HG02840 (cell line): ENCODE data around the gene FCSK.
A peak's percentile ranks its signal among the peaks of the same experiment; 100 is the strongest.

Experiments used
- ATAC-seq: cut with Tn5 transposase; IDR thresholded peaks from one replicate; pipeline ENCODE4 v1.9.1; 2021; ENCODE audit warnings: mild to moderate bottlenecking, moderate library complexity, moderate number of reproducible peaks; ENCODE audit not compliant: unreplicated experiment, low FRiP score

The FCSK gene

DNA sequence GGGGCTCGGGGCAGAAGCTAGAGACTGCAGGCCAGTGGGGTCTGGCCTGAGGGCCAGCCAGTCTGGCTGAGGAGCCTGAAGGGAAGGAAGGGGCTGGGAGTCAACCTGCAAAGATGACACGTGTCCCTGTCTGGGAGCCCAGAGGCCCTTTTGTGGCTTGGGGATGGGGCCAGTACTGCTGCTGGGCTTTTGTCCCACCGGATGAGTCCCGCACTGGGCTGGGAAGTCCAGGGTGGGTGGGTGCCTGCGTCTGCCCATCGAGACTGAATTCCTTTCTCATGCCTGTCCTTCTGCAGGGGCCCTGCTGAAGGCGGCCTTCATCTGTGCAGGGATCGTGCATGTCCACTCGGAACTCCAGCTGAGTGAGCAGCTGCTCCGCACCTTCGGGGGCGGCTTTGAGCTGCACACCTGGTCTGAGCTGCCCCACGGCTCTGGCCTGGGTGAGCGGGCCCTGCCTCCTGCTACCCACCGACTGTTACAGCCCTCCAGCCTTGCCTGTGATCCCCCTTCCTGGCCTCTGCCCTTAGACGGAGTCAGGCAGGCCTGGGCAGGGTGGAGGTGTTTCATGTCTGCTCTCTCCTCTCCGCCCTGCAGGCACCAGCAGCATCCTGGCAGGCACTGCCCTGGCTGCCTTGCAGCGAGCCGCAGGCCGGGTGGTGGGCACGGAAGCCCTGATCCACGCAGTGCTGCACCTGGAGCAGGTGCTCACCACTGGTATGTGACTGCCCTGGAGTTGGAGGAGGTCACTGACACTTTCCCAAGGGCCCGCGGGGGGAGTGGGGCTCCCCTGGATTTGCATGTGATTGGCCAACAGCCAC lies 20.9 kb downstream of the FCSK start:
- ATAC-seq = no peak

DNA sequence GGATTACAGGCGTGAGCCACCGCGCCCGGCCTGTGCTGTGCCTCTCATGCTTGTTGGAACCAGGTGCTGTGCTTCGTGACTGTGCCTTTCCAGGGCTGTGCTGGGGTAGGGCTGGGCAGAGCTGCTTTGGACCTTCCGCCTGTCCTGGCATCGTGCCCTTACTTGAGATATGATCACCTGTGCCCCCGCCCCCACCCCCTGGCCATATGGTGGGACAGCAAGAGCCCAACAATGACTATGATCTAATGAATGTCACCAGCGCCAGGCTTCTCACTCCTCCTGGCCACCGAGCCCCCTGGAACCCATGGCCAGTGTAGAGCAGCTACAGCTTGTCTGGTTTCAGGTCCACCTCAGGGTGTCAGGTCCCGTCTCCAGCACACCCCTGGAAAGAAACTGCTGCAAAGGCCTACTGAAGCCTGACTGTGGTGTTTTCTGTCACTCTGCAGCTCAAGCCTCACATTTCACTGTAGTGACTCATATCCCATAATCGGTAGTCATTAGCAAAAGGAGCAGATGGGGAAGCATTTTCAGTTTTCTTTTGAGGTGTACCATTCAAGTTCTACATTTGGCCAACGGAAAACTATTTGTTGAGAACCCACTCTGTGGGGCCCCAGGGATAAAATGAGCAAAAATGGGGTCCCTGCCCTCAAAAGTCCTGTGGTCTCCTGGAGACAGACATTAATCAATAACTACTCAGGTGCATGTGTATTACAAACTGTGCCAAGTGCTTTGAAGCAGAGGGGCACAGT lies 22.1 kb downstream of the FCSK start:
- ATAC-seq = peak; percentile 75

DNA sequence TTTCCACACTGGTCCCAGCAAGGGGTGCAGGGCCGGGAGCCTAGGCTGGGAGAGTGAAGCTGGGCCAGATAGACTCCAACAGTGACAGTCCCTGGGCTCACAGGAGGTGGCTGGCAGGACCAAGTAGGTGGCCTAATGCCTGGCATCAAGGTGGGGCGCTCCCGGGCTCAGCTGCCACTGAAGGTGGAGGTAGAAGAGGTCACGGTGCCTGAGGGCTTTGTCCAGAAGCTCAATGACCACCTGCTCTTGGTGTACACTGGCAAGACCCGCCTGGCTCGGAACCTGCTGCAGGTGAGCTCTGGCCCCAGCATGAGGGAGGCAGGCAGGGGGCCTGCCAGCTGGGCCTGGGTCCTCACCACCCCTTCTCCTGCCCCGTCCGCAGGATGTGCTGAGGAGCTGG lies 23.8 kb downstream of the FCSK start:
- no peak for ATAC-seq

DNA sequence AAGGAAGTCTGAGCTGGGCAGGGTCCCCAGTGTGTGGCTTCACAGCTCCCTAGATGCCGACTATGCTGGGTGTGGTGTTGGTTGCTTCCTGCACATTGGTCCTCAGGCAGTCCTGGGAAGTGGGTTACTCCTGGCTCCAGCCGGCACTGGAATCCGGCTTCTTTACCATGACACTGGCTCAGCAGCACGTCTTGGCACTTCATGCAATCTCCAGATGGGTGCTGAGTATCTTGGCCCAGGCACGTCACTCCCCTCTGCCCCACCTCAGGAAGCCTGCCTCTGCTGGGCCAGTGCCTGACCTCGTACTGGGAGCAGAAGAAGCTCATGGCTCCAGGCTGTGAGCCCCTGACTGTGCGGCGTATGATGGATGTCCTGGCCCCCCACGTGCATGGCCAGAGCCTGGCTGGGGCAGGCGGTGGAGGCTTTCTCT lies 24.5 kb downstream of the FCSK start:
- ATAC-seq = no peak

DNA sequence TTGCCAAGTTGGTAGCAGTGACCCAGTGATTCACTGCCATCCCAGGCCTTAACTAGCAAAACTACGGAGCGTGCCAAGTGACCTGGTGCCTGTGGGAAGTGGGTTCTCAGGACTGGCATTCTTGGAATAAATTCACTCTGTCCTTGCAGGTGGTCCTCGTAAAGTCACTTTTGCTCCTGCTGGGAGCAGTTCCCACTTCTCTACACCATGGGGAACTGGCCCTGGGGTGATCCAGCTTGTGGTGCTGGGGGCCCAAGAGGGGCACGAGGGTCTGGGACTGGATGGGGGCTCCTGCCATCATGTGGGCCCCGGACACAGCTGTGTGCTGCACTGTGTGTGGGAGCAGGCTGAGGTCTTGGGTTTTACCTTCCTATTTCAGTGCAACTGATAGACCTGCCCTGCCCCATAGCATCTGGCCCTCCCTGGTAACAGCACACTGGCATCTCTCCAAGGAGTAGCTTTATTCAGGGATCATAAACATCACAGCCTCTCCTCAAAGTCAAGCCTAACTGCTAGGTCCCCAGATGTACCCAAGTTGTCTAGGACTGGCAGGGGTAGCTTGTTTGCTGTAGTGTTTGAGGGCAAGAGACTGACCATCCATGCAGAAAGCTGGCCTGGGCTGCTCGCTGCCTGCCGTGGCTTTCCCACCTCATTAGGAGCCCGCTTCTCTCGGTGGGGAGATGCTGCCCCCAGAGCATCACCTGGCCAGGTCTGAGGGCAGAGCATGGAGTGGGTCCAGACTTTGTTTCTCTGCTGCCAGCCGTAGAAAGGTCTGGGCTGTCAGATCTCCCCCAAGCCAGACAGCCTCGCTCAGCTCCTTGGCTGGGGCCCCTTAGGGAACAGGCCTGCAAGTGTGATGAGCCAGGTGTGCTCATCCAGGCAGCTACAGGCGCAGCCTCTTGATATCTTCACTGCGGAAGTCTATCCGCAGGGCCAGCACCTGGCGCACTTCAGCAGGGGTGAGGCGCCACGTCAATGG lies 26.0 kb downstream of the FCSK start:
- no peak for ATAC-seq

DNA sequence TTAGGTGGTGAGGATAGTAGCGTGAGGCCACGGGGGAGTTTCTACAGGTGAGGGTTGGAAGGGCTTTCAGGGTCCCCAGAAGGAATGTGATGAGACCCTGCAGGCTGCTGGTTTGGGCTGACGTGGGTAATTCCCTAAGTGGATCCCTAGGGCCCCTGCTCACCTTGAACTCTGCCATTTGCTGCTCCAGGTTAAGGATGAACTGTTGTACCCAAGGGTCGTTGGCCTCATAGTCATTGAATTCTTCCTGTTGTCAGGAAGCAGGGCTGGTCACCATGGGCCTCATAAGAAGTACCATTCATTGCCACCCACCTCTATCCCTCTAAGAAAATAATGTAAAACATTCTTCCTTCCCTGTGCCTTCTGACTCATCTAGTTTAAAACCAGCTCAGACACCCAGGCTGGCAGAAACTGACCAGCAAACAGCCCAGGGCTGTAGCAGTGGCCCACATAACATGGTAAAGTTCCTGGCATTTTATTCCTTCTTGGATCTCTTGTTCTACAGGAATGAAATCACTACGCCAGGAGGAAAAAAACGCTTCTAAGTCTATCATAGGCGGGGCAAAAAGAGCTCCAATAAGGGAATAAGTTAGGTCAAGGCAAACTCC lies 27.6 kb downstream of the FCSK start:
- no peak for ATAC-seq

DNA sequence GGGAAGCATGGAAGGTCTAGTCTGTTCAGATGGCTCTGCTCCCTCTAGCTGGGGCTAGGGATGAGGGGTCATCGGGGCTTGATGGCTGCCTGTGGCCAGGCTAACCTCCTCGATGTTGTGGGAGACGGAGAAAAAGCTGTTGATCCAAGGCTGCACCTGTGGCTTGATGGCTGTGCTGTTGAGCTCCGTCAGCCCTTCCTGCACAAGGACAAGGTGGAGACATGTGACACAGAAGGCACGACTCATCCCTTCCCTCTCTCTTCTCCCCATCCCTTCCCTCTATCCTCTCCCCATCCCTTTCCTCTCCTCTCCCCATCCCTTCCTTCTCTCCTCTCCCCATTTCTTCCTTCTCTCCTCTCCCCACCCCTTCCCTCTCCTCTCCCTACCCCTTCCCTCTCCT lies 28.2 kb downstream of the FCSK start:
- no peak for ATAC-seq

DNA sequence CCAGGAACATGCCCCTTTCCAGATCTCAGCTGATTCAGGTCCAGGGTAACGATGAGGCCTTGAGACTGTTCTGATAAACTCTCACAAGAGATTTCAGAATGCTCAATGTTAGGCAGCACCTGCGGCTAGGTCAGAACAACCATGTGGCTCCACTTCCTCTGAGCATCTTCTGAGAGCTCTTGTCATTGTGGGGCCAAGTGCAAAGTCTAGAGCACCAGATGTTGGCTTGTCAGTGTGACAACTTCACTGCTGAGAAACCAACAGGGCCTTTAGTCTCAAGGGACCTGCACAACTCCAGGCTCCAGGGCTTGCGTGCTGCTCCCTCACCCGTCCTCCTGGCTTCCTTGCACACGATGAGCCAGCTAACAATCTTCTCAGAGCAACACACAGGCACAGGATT lies 29.0 kb downstream of the FCSK start:
- ATAC-seq = no peak

DNA sequence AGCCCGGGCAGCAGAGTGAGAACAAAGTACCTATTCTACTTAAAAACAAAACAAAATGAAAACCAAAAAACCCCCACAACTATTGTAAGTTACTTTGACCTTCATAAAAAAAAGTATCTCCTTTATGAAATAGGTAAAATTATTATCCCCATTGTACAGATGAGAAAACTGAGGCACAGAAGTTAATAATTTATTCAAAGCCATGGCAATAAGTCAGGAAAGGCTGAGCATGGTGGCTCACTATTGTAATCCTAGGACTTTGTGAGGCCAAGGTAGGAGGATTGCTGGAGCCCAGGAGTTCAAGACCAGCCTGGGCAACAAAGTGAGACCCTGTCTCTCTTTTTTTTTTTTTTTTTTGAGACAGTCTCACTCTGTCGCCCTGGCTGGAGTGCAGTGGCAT lies 30.5 kb downstream of the FCSK start:
- ATAC-seq = no peak

DNA sequence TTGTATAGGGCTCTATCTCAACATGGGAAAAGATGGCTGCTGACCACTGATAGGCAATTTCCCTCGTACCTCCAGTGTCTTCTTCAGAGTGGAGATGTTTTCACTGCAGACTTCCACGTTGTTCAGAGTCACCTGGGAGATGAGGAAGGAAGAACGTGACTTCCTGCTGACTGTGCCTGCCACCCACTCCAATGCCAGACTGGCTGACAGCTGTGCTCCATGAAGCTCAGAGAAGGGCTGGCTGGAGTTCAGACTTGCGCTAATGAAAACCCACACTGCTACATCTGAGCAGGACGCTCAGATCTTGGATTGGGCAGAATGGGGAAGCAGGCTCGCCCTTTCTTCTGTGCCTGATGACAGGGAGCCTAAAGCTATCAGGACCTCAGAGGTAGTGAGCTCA lies 35.9 kb downstream of the FCSK start:
- no peak for ATAC-seq

DNA sequence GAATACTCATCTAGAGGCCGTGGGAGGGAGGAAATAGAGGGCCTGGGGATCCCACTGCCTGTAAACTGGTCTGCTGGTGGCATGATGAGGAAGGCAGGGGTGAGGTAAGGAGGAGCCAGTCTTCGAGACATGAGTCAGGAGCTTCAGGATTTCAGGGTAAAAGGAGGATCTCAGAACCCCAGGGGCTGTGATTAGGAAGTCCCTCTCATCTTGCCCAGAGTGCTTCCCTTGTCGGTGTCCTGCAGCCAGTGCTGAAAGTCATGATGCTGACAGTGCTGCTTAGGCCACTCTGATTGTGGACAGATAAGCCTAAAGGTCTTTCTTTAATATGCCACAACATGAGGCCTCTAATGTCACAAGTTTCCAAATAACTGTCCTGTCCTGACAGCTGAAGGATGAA lies 39.4 kb downstream of the FCSK start:
- ATAC-seq = no peak

DNA sequence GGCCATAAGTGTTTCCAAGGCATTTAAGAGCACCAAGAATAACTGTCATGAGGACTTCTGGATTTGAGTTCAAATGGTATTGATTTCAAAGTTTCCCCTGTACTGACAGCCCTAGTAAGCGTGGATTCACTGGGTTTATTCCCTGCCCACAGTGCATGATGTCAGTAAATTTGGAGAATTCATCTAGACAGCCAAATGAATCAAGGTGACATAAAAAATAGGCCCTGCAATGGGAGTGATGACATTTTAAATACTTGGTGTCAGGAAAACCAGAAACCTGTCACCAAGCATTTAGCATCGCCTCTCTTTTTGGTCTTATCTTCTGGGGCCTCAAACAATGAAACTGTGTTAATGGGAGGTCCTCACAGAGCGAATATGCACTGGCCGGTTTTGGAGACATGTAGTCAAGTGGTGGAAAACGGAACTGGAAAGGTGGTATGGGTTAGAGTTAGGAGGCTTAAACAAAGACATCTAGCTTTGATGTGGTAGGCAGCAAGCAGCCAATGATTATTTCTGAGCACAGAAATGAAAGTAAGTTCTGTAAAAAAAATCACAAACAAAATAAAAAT lies 39.9 kb downstream of the FCSK start:
- ATAC-seq = no peak

DNA sequence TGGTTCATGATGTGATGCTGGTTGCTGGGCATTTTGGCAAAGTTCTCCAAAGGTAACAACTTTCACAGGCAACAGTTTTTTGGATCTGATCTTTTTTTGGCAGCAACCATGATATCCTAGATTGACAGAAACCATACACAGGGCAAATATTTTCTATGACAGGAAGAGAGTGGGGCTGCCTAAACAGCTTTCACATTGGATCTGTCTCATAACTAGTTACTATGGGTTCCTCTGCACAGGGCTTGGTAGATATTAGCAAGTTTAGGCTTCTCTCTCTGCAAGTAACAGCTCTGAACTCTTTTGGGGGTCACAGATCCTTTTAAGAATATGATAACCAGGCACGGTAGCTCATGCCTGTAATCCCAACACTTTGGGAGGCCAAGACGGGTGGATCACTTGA lies 40.4 kb downstream of the FCSK start:
- no peak for ATAC-seq

DNA sequence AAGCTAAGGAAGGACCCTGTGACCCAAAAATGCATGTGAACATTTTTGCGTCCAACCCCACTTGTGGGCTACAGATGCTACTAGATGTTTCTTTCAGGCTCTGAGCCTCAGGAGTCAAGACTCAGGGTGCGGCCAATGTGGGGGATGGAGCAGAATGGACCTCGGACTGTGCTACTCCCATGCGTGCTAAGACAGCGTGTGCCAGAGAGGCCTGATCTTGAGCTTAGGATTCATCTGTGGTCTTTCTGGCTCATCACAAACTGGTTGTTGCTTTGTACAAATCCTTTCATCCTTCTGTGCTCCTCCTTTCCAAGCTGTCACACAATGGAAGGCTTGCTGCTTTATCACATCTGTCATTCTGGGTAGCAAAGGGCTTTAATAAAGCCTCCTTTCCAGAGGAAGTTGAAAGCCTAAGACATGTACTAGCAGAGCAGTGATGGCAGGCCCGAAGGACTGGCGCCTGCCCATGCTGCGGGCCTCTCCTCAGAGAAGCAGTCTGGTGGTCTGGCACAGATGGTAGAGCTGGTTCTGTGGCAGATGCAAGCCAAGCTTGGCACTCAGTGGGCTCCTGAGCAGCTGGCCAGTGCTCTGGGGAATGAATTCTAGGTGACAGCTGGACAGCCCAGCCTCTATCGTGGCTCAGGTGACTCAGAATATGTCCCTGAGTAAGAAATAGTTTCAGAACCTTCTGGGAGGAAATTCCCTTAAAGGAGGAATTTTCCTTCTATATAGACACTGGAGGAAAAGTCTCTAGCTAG lies 41.2 kb downstream of the FCSK start:
- ATAC-seq = no peak

DNA sequence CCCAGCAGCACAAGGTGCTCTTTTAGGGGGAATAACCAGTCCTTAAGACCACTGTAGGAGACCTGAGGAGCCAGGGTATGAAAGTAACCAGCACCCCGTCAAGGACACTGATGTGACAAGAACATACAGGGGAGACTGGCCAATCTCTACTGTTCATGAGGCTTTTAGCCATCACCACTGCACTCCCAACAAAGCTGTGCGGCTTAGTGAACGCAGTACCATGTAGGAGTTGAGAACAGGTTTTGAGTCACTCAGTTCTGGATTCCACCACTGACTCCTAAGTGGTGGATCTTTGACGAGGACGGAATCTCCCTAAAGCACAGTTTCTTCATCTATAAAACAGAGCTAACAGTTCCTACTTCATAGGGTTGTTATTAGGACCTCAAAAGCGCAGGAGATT lies 42.1 kb downstream of the FCSK start:
- no peak for ATAC-seq

DNA sequence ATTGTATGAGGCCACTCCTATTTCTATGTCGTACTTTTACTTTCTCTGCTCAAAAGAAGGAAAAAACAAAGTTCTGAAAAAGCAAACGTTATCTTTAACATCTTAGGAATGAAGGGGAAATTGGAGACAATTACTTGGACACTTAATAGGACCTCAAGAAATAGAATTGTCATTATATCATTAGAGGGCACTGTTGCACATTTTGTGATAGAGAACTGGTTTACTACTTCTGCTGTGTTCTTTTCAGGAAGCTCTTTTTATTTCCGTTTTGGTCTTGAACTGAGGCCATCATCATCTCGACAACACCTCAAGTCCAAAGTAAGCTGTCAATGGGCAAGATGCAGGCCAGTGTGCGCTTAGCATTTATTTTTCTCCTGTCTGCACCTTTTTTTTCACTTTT lies 54.4 kb downstream of the FCSK start:
- ATAC-seq = no peak

DNA sequence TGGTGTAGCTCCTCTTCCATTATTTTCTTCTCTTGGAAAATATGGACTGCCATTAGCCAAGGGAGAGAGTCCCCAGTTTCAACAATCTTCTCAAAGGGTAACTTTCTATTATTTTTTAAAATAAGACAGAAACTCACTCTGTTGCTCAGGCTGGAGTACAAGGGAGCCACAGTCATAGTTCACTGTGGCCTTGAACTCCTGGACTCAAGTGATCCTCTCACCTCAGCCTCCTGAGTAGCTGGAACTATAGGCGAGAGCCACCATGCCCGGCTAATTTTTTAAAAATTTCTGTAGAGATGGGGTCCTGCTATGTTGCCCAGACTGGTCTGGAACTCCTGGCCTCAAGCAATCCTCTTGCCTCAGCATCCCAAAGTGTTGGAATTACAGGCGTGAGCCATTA lies 55.8 kb downstream of the FCSK start:
- no peak for ATAC-seq

DNA sequence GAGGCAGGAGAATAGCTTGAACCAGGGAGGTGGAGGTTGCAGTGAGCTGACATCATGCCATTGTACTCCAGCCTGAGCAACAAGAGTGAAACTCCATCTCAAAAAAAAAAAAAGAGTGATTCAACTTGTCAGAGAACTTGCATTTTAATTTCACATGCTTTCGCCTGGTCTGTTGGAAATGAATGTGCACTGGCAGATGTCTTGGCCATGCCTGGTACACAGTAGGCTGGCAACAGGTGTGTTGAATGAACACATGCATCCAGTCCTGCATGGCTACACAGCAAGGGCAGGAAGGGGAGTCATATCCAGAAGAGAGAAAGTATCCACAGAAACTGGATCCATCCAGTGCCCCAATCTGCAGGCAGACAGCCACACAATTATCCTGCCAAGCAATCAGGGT lies 57.4 kb downstream of the FCSK start:
- ATAC-seq = no peak

DNA sequence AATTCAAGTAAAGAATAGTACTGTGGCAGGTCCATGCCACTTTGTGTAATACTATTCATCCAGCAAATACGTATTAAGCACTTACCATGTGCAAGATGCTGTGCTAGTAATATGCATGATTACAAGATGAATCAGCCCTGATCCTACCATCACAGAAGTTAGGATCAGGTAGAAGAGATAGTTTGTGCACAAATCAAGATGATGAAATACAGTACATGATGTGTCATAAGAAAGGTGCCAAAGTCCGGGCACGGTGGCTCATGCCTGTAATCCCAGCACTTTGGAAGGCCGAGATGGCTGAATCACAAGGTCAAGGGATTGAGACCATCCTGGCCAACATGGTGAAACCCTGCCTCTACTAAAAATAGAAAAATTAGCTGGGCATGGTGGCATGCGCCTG lies 58.1 kb downstream of the FCSK start:
- no peak for ATAC-seq
